SK-N-SH (cell line): Measurements from ENCODE around the gene MRPL24. TPM values are rescaled to one million over a fixed set of nuclear protein-coding genes. Genes with fewer than 3 reads are reported as not detected.

Experiments used
- CTCF ChIA-PET: fragments of 300-600, 350-600 bp; formaldehyde crosslinking; extraction: SDS; loops from one replicate; lab custom pipeline; 2021; lab: Yijun Ruan, JAX
- POLR2A ChIA-PET: fragments of 350-600 bp; sonication (Branson Sonifier 250); formaldehyde crosslinking; extraction: SDS; loops from one replicate; lab custom pipeline; 2020; ENCODE audit warnings: antibody characterized with exemption, inconsistent platforms; lab: Yijun Ruan, JAX
- DNase-seq: peaks from one replicate; pipeline ENCODE4 v3.0.0; 2012
- H2AFZ ChIP-seq: fragments of 200-600 bp; sonication (generic); 2 replicates; pipeline ENCODE4 v1.8.1; 2016; ENCODE audit warnings: antibody characterized with exemption, mild to moderate bottlenecking, low read depth
- H3F3A ChIP-seq: fragments of 200-600 bp; sonication (generic); replicated peaks from 2 replicates; pipeline ENCODE3; 2016; ENCODE audit warnings: antibody characterized with exemption, mild to moderate bottlenecking; ENCODE audit not compliant: insufficient read depth
- H3K27ac ChIP-seq, 2 experiments: fragments of 200-500 bp in 1 of 2; fragments of 200-600 bp in 1 of 2; sonication (Bioruptor generic) in 1 of 2; sonication (generic), shearing (Covaris generic) in 1 of 2; 2 replicates each; pipeline versions ENCODE4 v1.5.1 to v1.6.1; 2014 to 2016; ENCODE audit warnings: low read depth in 2 of 2, inconsistent platforms in 1 of 2, low read length in 1 of 2, mild to moderate bottlenecking in 1 of 2, mixed read lengths in 1 of 2
- H3K27me3 ChIP-seq: fragments of 200-600 bp; sonication (generic), shearing (Covaris generic); 2 replicates; pipeline ENCODE4 v1.6.1; 2016; ENCODE audit warnings: mixed run types; ENCODE audit not compliant: insufficient read depth
- H3K36me3 ChIP-seq, 2 experiments: fragments of 200-500 bp in 1 of 2; fragments of 200-600 bp in 1 of 2; sonication (Bioruptor generic) in 1 of 2; sonication (generic) in 1 of 2; replicated peaks in 1 of 2; 2 replicates each; pipeline versions ENCODE3 to v1.5.1; 2014 to 2016; ENCODE audit warnings: low read length in 1 of 2, mild to moderate bottlenecking in 1 of 2; ENCODE audit not compliant: insufficient read depth in 2 of 2, control insufficient read depth in 1 of 2
- H3K4me1 ChIP-seq, 2 experiments: fragments of 200-500 bp in 1 of 2; fragments of 200-600 bp in 1 of 2; sonication (Bioruptor generic) in 1 of 2; sonication (generic), shearing (Covaris generic) in 1 of 2; 2 replicates each; pipeline versions ENCODE4 v1.5.1 to v1.6.1; 2014 to 2016; ENCODE audit warnings: low read depth in 1 of 2, low read length in 1 of 2, mixed run types in 1 of 2; ENCODE audit not compliant: insufficient read depth in 2 of 2, control insufficient read depth in 1 of 2
- H3K4me2 ChIP-seq: fragments of 200-600 bp; sonication (generic), shearing (Covaris generic); 2 replicates; pipeline ENCODE4 v1.6.1; 2017; ENCODE audit warnings: mixed run types
- H3K4me3 ChIP-seq, 2 experiments: fragments of 200-500 bp in 1 of 2; fragments of 200-600 bp in 1 of 2; sonication (Bioruptor generic) in 1 of 2; sonication (generic), shearing (Covaris generic) in 1 of 2; 2 replicates each; pipeline versions ENCODE4 v1.5.1 to v1.8.1; 2014 to 2016; ENCODE audit warnings: low read depth in 2 of 2, inconsistent platforms in 1 of 2, low read length in 1 of 2, mild to moderate bottlenecking in 1 of 2, mixed read lengths in 1 of 2, moderate library complexity in 1 of 2
- H3K79me2 ChIP-seq: fragments of 200-600 bp; sonication (generic); 2 replicates; pipeline ENCODE4 v1.8.1; 2017; ENCODE audit warnings: mild to moderate bottlenecking; ENCODE audit not compliant: insufficient read depth
- H3K9ac ChIP-seq: fragments of 200-600 bp; sonication (generic); 2 replicates; pipeline ENCODE4 v1.6.1; 2017; ENCODE audit warnings: mixed run types
- H3K9me2 ChIP-seq: fragments of 200-600 bp; sonication (generic); 2 replicates; pipeline ENCODE4 v1.6.1; 2017; ENCODE audit warnings: mixed run types
- H3K9me3 ChIP-seq: fragments of 200-600 bp; sonication (generic); 2 replicates; pipeline ENCODE4 v1.6.1; 2017; ENCODE audit warnings: mixed run types, mild to moderate bottlenecking, moderate library complexity
- H4K20me1 ChIP-seq: fragments of 200-600 bp; sonication (generic); 2 replicates; pipeline ENCODE4 v1.6.1; 2017; ENCODE audit warnings: mild to moderate bottlenecking, mixed run types; ENCODE audit not compliant: insufficient read depth
- CHD2 ChIP-seq: fragments of 150-350 bp; IDR thresholded peaks from 2 replicates; pipeline ENCODE4 v1.6.1; 2018; ENCODE audit warnings: low read length; ENCODE audit not compliant: partially characterized antibody
- ELF1 ChIP-seq: IDR thresholded peaks from 2 replicates; pipeline ENCODE4 v1.4.0; 2012
- EZH2phosphoT487 ChIP-seq: fragments of 200-600 bp; sonication (generic); IDR thresholded peaks from 2 replicates; pipeline ENCODE4 v1.6.1; 2017; ENCODE audit warnings: low read depth, mixed run types, mild to moderate bottlenecking, antibody characterized with exemption, moderate library complexity, borderline replicate concordance
- FOXJ3 ChIP-seq: sonication (generic); formaldehyde crosslinking; IDR thresholded peaks from 2 replicates; pipeline ENCODE4 v1.5.1; 2020; ENCODE audit warnings: mild to moderate bottlenecking, missing genetic modification reagents
- FOXM1 ChIP-seq: IDR thresholded peaks from 2 replicates; pipeline ENCODE4 v1.4.0; 2012; ENCODE audit warnings: low read depth, mild to moderate bottlenecking
- GATA2 ChIP-seq: sonication (generic); formaldehyde crosslinking; IDR thresholded peaks from 2 replicates; pipeline ENCODE4 v1.5.0; 2020; ENCODE audit warnings: mild to moderate bottlenecking, missing genetic modification reagents
- IRF3 ChIP-seq: fragments of 150-350 bp; IDR thresholded peaks from 2 replicates; pipeline ENCODE4 v1.6.1; 2016; ENCODE audit warnings: mild to moderate bottlenecking, low read depth, low read length
- JUND ChIP-seq: IDR thresholded peaks from 2 replicates; pipeline ENCODE4 v1.4.0; 2012
- MAX ChIP-seq: IDR thresholded peaks from 2 replicates; pipeline ENCODE4 v1.4.0; 2012; ENCODE audit warnings: low read depth
- MEF2A ChIP-seq: IDR thresholded peaks from 2 replicates; pipeline ENCODE4 v1.4.0; 2012; ENCODE audit warnings: low read depth, borderline replicate concordance
- NFIC ChIP-seq: IDR thresholded peaks from 2 replicates; pipeline ENCODE4 v1.4.0; 2012; ENCODE audit warnings: borderline replicate concordance
- NRF1 ChIP-seq: IDR thresholded peaks from 2 replicates; pipeline ENCODE4 v1.6.1; 2012; ENCODE audit warnings: low read depth, mild to moderate bottlenecking, low read length
- PBX3 ChIP-seq: IDR thresholded peaks from 2 replicates; pipeline ENCODE4; 2012
- RAD21 ChIP-seq: IDR thresholded peaks from 2 replicates; pipeline ENCODE4 v1.6.1; 2012; ENCODE audit warnings: mild to moderate bottlenecking, low read length
- REST ChIP-seq: IDR thresholded peaks from 2 replicates; pipeline ENCODE4 v1.6.1; 2012; ENCODE audit warnings: mild to moderate bottlenecking, low read depth, low read length, moderate library complexity
- RFX5 ChIP-seq: IDR thresholded peaks from 2 replicates; pipeline ENCODE4 v1.6.1; 2012; ENCODE audit warnings: mild to moderate bottlenecking, improper control_type of control experiment, low read length
- RXRA ChIP-seq: IDR thresholded peaks from 2 replicates; pipeline ENCODE4 v1.4.0; 2012; ENCODE audit warnings: low read depth, mild to moderate bottlenecking, borderline replicate concordance
- SIN3A ChIP-seq: IDR thresholded peaks from 2 replicates; pipeline ENCODE4 v1.6.1; 2012; ENCODE audit warnings: low read depth, mild to moderate bottlenecking, low read length, moderate library complexity, borderline replicate concordance
- SMC3 ChIP-seq: IDR thresholded peaks from 2 replicates; pipeline ENCODE4 v1.6.1; 2012; ENCODE audit warnings: low read depth, low read length, improper control_type of control experiment
- TAF1 ChIP-seq: IDR thresholded peaks from 2 replicates; pipeline ENCODE4 v1.6.1; 2012; ENCODE audit warnings: low read depth, mild to moderate bottlenecking, low read length, moderate library complexity, borderline replicate concordance
- TCF12 ChIP-seq: IDR thresholded peaks from 2 replicates; pipeline ENCODE4 v1.4.0; 2012
- USF1 ChIP-seq: IDR thresholded peaks from 2 replicates; pipeline ENCODE4 v1.4.0; 2012; ENCODE audit warnings: low read depth, borderline replicate concordance
- USF2 ChIP-seq: fragments of 150-350 bp; IDR thresholded peaks from 2 replicates; pipeline ENCODE4 v1.6.1; 2017; ENCODE audit warnings: antibody characterized with exemption, low read length, low read depth, borderline replicate concordance
- YY1 ChIP-seq: IDR thresholded peaks from 2 replicates; pipeline ENCODE4 v1.4.0; 2012; ENCODE audit warnings: low read depth, mild to moderate bottlenecking
- ZBTB33 ChIP-seq: IDR thresholded peaks from 2 replicates; pipeline ENCODE4 v1.4.0; 2012; ENCODE audit warnings: low read depth, borderline replicate concordance
- WGBS: methylation state at CpG from one replicate; pipeline ENCODE4 v1.1.6; 2017; ENCODE audit warnings: low lambda C conversion rate; 5-methylcytosine and 5-hydroxymethylcytosine counted together
- polyA plus RNA-seq, 3 experiments: library from polyadenylated mRNA; depleted of rRNA; stranded (reverse); fragments of >200 nt; gene quantifications; 2 replicates each; pipeline ENCODE4 v1.2.3, GENCODE V29; 2012

Gene MRPL24
- polyA plus RNA-seq, 1 of the 3 experiments (the other 2 are of a cell fraction) = 149 TPM

GRCh38 chr1:156703741-156704140 is 37.1 kb downstream of the MRPL24 start:
- Histone ChIP-seq H3K4me1 (peaks cover 52 to 75% of the 10 kb centered on the region in 2 experiments), H2AFZ (no peak overlapping the region), H3K9me2 (no peaks in the 10 kb centered on the region), H3K27me3 (no peaks in the 10 kb centered on the region), H3K9me3 (no peaks in the 10 kb centered on the region), H3K79me2 (no peaks in the 10 kb centered on the region), H3K36me3 (peaks cover 0 to 18% of the 10 kb centered on the region in 2 experiments), H3F3A (peaks cover 20% of the 10 kb centered on the region), H3K4me3 (peak overlapping the region in 1 of 2 experiments; percentile 54; a peak in 2 of 4 replicates), H4K20me1 (no peaks in the 10 kb centered on the region), H3K27ac (peak overlapping the region in 1 of 2 experiments; percentile 98; a peak in 2 of 4 replicates), H3K9ac (no peak overlapping the region), H3K4me2 (peak overlapping the region; percentile 89; the same call in 1 of the 2 replicates)
- DNase-seq = peak; percentile 72
- ChIA-PET POLR2A (interaction anchor here (1.6 to 5.3 kb wide), 3 partner anchors 9 to 27 kb away, joined by 5 to 57 read pairs (median 6); partner anchors contain the start of gene NES), CTCF (interaction anchor here (1.3 to 45.5 kb wide), 4 partner anchors 8 to 156 kb away, joined by 3 to 2702 read pairs (median 1353); partner anchors contain the start of genes CRABP2, ISG20L2, METTL25B and NES)
- 32% methylated on average over 4 of the region's 4 CpGs for WGBS
- TF ChIP-seq EZH2phosphoT487 (no peak), IRF3 (no peak), SIN3A (no peak), TCF12 (peak; percentile 49), JUND (no peak), YY1 (no peak), NRF1 (no peak), USF1 (no peak), MAX (0 out of 2 replicates have a peak, but pooled peaks have one; percentile 26), FOXM1 (no peak), PBX3 (no peak), NFIC (no peak), SMC3 (no peak), FOXJ3 (no peak), ELF1 (no peak), TAF1 (no peak), RXRA (no peak), REST (no peak), ZBTB33 (no peak), USF2 (no peak), RAD21 (peak; percentile 13; the same call in 1 of the 2 replicates), GATA2 (CRISPR knock-in tag) (no peak), CHD2 (no peak), RFX5 (no peak), MEF2A (no peak)
